PFSK-1 (cell line): ENCODE data around the gene NPHS2.

Experiments used
- POLR2AphosphoS5 ChIP-seq: IDR thresholded peaks from 2 replicates; pipeline ENCODE4 v1.6.1; 2012; ENCODE audit warnings: low read depth, mild to moderate bottlenecking, control low read depth, low read length, moderate library complexity
- SIN3A ChIP-seq: IDR thresholded peaks from 2 replicates; pipeline ENCODE4 v1.6.1; 2012; ENCODE audit warnings: mild to moderate bottlenecking, low read length, moderate library complexity, borderline replicate concordance; ENCODE audit not compliant: insufficient read depth
- TAF1 ChIP-seq: IDR thresholded peaks from 2 replicates; pipeline ENCODE4 v1.6.1; 2012; ENCODE audit warnings: low read length, control low read depth, borderline replicate concordance; ENCODE audit not compliant: insufficient read depth
- TF ChIP-seq, protein P1 (sequence below), 2 experiments: IDR thresholded peaks; 2 replicates each; pipeline versions ENCODE4 v1.6.1 to v1.8.0; 2011 to 2012; ENCODE audit warnings: low read depth in 2 of 2, low read length in 2 of 2, control low read depth in 1 of 2, inconsistent platforms in 1 of 2, mild to moderate bottlenecking in 1 of 2, moderate library complexity in 1 of 2; ENCODE audit not compliant: insufficient read depth in 1 of 2

DNA sequence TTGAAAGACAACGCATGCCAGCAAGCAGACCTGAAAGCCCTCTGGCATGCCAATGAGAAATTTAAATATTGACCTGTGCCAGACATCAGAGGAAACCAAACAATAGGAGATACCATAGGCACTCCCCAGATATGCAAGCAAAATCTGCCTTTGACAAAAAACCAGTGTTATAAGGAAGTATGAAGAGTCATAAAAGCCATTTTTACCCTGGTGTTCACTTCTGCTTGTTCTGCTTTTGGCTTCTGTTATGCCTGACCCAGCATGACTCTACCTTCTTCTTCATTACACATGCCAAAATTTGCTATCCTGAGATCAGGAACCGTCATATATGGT is 26.4 kb downstream of the NPHS2 start:
- no peak for TF ChIP-seq POLR2AphosphoS5
- TF ChIP-seq, protein P1, sequence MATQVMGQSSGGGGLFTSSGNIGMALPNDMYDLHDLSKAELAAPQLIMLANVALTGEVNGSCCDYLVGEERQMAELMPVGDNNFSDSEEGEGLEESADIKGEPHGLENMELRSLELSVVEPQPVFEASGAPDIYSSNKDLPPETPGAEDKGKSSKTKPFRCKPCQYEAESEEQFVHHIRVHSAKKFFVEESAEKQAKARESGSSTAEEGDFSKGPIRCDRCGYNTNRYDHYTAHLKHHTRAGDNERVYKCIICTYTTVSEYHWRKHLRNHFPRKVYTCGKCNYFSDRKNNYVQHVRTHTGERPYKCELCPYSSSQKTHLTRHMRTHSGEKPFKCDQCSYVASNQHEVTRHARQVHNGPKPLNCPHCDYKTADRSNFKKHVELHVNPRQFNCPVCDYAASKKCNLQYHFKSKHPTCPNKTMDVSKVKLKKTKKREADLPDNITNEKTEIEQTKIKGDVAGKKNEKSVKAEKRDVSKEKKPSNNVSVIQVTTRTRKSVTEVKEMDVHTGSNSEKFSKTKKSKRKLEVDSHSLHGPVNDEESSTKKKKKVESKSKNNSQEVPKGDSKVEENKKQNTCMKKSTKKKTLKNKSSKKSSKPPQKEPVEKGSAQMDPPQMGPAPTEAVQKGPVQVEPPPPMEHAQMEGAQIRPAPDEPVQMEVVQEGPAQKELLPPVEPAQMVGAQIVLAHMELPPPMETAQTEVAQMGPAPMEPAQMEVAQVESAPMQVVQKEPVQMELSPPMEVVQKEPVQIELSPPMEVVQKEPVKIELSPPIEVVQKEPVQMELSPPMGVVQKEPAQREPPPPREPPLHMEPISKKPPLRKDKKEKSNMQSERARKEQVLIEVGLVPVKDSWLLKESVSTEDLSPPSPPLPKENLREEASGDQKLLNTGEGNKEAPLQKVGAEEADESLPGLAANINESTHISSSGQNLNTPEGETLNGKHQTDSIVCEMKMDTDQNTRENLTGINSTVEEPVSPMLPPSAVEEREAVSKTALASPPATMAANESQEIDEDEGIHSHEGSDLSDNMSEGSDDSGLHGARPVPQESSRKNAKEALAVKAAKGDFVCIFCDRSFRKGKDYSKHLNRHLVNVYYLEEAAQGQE (IDR thresholded peaks at IDR 0.05; ENCODE audit: insufficient read depth in 1 of 2, low read depth in 2 of 2, low read length in 2 of 2), result no peak
- TF ChIP-seq TAF1, result no peak
- no peak for TF ChIP-seq SIN3A
